ENCODE data around the gene CRIP1.

GRCh38 chr14:105480199-105480746 is 6.4 kb upstream of the CRIP1 start:
- TF ChIP-seq, protein P1, sequence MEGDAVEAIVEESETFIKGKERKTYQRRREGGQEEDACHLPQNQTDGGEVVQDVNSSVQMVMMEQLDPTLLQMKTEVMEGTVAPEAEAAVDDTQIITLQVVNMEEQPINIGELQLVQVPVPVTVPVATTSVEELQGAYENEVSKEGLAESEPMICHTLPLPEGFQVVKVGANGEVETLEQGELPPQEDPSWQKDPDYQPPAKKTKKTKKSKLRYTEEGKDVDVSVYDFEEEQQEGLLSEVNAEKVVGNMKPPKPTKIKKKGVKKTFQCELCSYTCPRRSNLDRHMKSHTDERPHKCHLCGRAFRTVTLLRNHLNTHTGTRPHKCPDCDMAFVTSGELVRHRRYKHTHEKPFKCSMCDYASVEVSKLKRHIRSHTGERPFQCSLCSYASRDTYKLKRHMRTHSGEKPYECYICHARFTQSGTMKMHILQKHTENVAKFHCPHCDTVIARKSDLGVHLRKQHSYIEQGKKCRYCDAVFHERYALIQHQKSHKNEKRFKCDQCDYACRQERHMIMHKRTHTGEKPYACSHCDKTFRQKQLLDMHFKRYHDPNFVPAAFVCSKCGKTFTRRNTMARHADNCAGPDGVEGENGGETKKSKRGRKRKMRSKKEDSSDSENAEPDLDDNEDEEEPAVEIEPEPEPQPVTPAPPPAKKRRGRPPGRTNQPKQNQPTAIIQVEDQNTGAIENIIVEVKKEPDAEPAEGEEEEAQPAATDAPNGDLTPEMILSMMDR (conservative IDR thresholded peaks at IDR 0.05; ENCODE audit: low read depth, low read length) = no peak
- no peak for TF ChIP-seq EZH2 (IDR thresholded peaks at IDR 0.05; ENCODE audit: low read length, unreplicated experiment)
- TF ChIP-seq EZH2phosphoT487 (IDR thresholded peaks at IDR 0.05; ENCODE audit: borderline replicate concordance, low read length) = no peak
